Measurements from ENCODE around the gene MYO7B. TPM values are rescaled to one million over a fixed set of nuclear protein-coding genes. Genes with fewer than 3 reads are reported as not detected.
A peak's percentile ranks its signal among the peaks of the same experiment; 100 is the strongest.

MYO7B gene
- total and polyA plus RNA-seq, 7 experiments from 2014 or later = 0.29 to 5.9 (median 1.3) TPM; not detected in 4

DNA sequence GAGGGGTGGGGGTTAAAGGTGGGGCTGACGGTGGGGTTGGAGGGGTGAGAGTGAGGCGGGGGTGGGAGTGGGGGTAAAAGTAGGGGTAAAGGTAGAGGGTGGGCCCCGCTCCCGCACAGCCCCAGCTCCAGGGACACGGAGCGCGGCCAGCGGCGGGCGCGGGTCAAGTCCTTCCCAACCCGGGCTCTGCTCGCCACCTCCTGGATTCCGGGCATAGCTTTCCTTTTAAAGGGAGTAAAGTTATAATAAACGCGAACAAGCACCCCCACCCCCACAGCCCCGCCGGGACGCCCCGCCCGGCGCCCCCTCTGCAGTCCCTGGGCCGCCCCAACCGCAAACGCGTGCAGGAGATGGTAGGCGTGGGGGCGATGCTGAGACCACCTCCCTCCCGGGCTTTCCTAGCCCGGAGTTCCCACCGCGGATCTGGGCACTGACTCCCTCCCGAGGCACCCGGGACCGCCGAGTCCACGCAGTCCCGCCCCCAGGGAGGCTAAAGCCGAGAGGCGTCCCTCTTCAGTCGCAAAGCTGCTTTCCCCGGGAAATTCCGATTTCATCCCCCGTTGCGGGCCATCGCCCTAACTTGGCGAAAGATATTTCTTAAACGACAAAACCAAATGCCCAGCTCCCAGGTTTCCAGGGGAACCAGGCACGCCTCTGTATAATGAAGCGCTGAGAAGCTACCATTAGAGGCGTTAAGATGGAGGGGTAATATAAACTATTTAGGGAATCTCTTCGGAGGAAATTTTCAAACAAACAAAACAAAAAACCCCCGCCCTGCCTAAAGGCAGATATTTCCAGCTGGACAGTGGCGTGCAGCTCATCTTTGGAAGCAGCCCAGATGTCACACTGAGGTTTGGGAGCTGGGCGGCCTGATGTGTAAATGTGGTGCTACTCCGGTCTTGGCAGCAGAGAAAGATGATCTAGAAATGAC is 140.1 kb downstream of the MYO7B start, which contains the start of gene LIMS2:
Gene LIMS2 (minus strand): TSS at position 200 of the 931 bp plus-strand sequence. CDS start 506 bp downstream, outside the sequence.
- Histone ChIP-seq H3K9me3 (ENCODE audit: control insufficient read depth in 2 of 3, low read length in 3 of 3) (no peaks in the 10 kb centered on the region), H3K27ac (ENCODE audit: low read depth, low read length) (no peak within 1 kb of the TSS), H3K36me3 (ENCODE audit: control insufficient read depth in 2 of 3, insufficient read depth in 3 of 3, low read length in 3 of 3) (no peaks in the 10 kb centered on the region), H3K4me1 (ENCODE audit: control insufficient read depth in 2 of 2, insufficient read depth in 2 of 2, low read length in 2 of 2) (no peaks in the 10 kb centered on the region), H3K4me3 (ENCODE audit: low read length) (peak within 1 kb of the TSS; percentile 20), H3K27me3 (ENCODE audit: control insufficient read depth in 2 of 2, insufficient read depth in 2 of 2, low read length in 2 of 2) (peaks cover 0 to 6% of the 10 kb centered on the region in 2 donors)
- Mint-ChIP-seq H3K4me3 (peak within 1 kb of the TSS; percentile 76 to 87 (median 80)), H3K36me3 (no peaks in the 10 kb centered on the region), H3K4me1 (peaks cover 4 to 13% (median 11%) of the 10 kb centered on the region in 7 donors), H3K9me3 (no peaks in the 10 kb centered on the region), H3K27me3 (peaks cover 51 to 64% (median 56%) of the 10 kb centered on the region in 5 donors), H3K27ac (peak within 1 kb of the TSS in 2 of 9 donors; percentile 50 to 59)
- ATAC-seq (no peak), DNase-seq (no peak)
- CTCF ChIA-PET = interaction anchor here (0.7 kb wide), 1 partner anchor 84 kb away, joined by 5 read pairs; no protein-coding TSS in a partner anchor
- intact Hi-C loops (cut with micrococcal nuclease) = no loop called here
- POLR2A ChIA-PET = interaction anchor here (1.1 kb wide), 1 partner anchor 25 kb away, joined by 4 read pairs; no protein-coding TSS in a partner anchor

DNA sequence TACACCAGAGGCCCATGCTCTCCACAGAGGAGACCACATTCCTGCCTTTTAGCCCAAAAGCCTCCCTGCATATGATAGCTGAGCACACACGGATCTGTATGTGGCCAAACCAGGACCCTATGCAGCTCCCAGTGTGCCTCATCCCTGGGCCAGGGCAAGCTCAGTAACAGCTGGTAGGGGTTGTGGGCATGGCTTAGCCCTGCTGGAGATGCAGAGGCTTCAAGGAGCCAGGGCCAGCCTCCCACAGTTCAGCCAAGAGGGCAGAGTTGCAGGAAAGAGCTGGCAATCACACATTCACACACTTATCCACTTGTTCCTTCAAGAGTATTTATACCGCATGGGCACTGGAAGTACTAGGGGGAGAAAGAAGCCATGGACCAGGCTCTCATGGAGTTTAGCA is 141.4 kb downstream of the MYO7B start:
- intact Hi-C loops (cut with micrococcal nuclease) = no loop called here
- Mint-ChIP-seq H3K27ac (no peak overlapping the region), H3K9me3 (no peaks in the 10 kb centered on the region), H3K36me3 (no peaks in the 10 kb centered on the region), H3K4me1 (peaks cover 7 to 14% (median 11%) of the 10 kb centered on the region in 7 donors), H3K4me3 (peak overlapping the region in 2 of 10 donors; percentile 15 to 74), H3K27me3 (peaks cover 45 to 67% (median 53%) of the 10 kb centered on the region in 5 donors)
- H3K4me1 ChIP-seq (ENCODE audit: control insufficient read depth in 2 of 2, insufficient read depth in 2 of 2, low read length in 2 of 2) = no peaks in the 10 kb centered on the region
- ATAC-seq = no peak
- H3K4me3 ChIP-seq (ENCODE audit: low read length) = no peak overlapping the region
- no peak for DNase-seq
- no peak overlapping the region for H3K27ac ChIP-seq (ENCODE audit: low read depth, low read length)
- no peaks in the 10 kb centered on the region for H3K36me3 ChIP-seq (ENCODE audit: control insufficient read depth in 2 of 3, insufficient read depth in 3 of 3, low read length in 3 of 3)
- ChIA-PET CTCF (interaction anchor here (0.7 kb wide), 1 partner anchor 39 kb away, joined by 3 read pairs; no protein-coding TSS in a partner anchor), POLR2A (no interaction called here)
- H3K27me3 ChIP-seq (ENCODE audit: control insufficient read depth in 2 of 2, insufficient read depth in 2 of 2, low read length in 2 of 2) = peaks cover 0 to 6% of the 10 kb centered on the region in 2 donors
- H3K9me3 ChIP-seq (ENCODE audit: control insufficient read depth in 2 of 3, low read length in 3 of 3) = no peaks in the 10 kb centered on the region

DNA sequence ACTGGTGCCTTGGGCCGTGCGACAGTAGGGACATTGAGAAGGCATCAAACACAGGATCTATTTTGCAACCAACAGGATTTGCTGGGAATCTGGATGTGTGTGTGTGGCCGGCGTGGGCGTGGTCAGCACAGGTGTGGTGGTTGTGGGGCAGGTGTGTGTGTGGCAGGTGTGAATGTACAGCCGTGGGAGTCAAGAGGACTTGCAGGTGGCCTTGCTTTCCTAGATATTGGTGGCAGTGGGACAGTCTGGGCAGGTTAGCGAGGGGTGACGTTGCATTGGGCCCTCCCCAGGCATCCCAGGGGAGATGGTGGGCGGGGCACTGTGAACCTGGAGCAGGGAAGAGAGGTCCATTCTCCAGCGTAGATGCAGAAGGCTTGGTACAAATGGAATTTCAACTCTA is 143.0 kb downstream of the MYO7B start:
- Mint-ChIP-seq H3K9me3 (no peaks in the 10 kb centered on the region), H3K27me3 (peaks cover 30 to 62% (median 40%) of the 10 kb centered on the region in 5 donors), H3K4me1 (peaks cover 9 to 19% (median 14%) of the 10 kb centered on the region in 7 donors), H3K27ac (no peak overlapping the region), H3K36me3 (no peaks in the 10 kb centered on the region), H3K4me3 (no peak overlapping the region)
- H3K9me3 ChIP-seq (ENCODE audit: control insufficient read depth in 2 of 3, low read length in 3 of 3) = no peaks in the 10 kb centered on the region
- CTCF ChIA-PET = no interaction called here
- H3K36me3 ChIP-seq (ENCODE audit: control insufficient read depth in 2 of 3, insufficient read depth in 3 of 3, low read length in 3 of 3) = no peaks in the 10 kb centered on the region
- peaks cover 0 to 6% of the 10 kb centered on the region in 2 donors for H3K27me3 ChIP-seq (ENCODE audit: control insufficient read depth in 2 of 2, insufficient read depth in 2 of 2, low read length in 2 of 2)
- POLR2A ChIA-PET = no interaction called here
- DNase-seq (no peak), ATAC-seq (no peak)
- no peak overlapping the region for H3K4me3 ChIP-seq (ENCODE audit: low read length)
- H3K4me1 ChIP-seq (ENCODE audit: control insufficient read depth in 2 of 2, insufficient read depth in 2 of 2, low read length in 2 of 2) = no peaks in the 10 kb centered on the region
- no peak overlapping the region for H3K27ac ChIP-seq (ENCODE audit: low read depth, low read length)
- intact Hi-C loops (cut with micrococcal nuclease) = no loop called here

- Histone ChIP-seq H3K4me3 (ENCODE audit: low read length) (no peak overlapping the region), H3K36me3 (ENCODE audit: control insufficient read depth in 2 of 3, insufficient read depth in 3 of 3, low read length in 3 of 3) (no peaks in the 10 kb centered on the region), H3K4me1 (ENCODE audit: control insufficient read depth in 2 of 2, insufficient read depth in 2 of 2, low read length in 2 of 2) (no peaks in the 10 kb centered on the region), H3K27me3 (ENCODE audit: control insufficient read depth in 2 of 2, insufficient read depth in 2 of 2, low read length in 2 of 2) (peaks cover 0 to 6% of the 10 kb centered on the region in 2 donors), H3K9me3 (ENCODE audit: control insufficient read depth in 2 of 3, low read length in 3 of 3) (no peaks in the 10 kb centered on the region), H3K27ac (ENCODE audit: low read depth, low read length) (no peak overlapping the region)
- intact Hi-C loops (cut with micrococcal nuclease) = no loop called here
- H3K36me3 Mint-ChIP-seq = no peaks in the 10 kb centered on the region
- H3K4me3 Mint-ChIP-seq = no peak overlapping the region
- ChIA-PET CTCF (no interaction called here), POLR2A (no interaction called here)
- no peaks in the 10 kb centered on the region for H3K9me3 Mint-ChIP-seq
- ATAC-seq (no peak), DNase-seq (no peak)
- peaks cover 26 to 61% (median 35%) of the 10 kb centered on the region in 5 donors for H3K27me3 Mint-ChIP-seq
- no peak overlapping the region for H3K27ac Mint-ChIP-seq
- H3K4me1 Mint-ChIP-seq = peaks cover 9 to 19% (median 14%) of the 10 kb centered on the region in 7 donors
Observed at GRCh38 chr2:127678991-127679390, 143.5 kb downstream of the MYO7B start.

- peaks cover 21 to 56% (median 30%) of the 10 kb centered on the region in 5 donors for H3K27me3 Mint-ChIP-seq
- no peaks in the 10 kb centered on the region for H3K4me1 ChIP-seq (ENCODE audit: control insufficient read depth in 2 of 2, insufficient read depth in 2 of 2, low read length in 2 of 2)
- H3K4me1 Mint-ChIP-seq = peaks cover 5 to 14% (median 10%) of the 10 kb centered on the region in 7 donors
- H3K27ac Mint-ChIP-seq = no peak overlapping the region
- H3K27me3 ChIP-seq (ENCODE audit: control insufficient read depth in 2 of 2, insufficient read depth in 2 of 2, low read length in 2 of 2) = no peaks in the 10 kb centered on the region
- ATAC-seq = no peak
- no peaks in the 10 kb centered on the region for H3K36me3 Mint-ChIP-seq
- intact Hi-C loops (cut with micrococcal nuclease) = no loop called here
- no peak for DNase-seq
- no peaks in the 10 kb centered on the region for H3K9me3 ChIP-seq (ENCODE audit: control insufficient read depth in 2 of 3, low read length in 3 of 3)
- H3K4me3 Mint-ChIP-seq = no peak overlapping the region
- H3K9me3 Mint-ChIP-seq = no peaks in the 10 kb centered on the region
- no peak overlapping the region for H3K27ac ChIP-seq (ENCODE audit: low read depth, low read length)
- no peak overlapping the region for H3K4me3 ChIP-seq (ENCODE audit: low read length)
- ChIA-PET POLR2A (no interaction called here), CTCF (no interaction called here)
- no peaks in the 10 kb centered on the region for H3K36me3 ChIP-seq (ENCODE audit: control insufficient read depth in 2 of 3, insufficient read depth in 3 of 3, low read length in 3 of 3)
Observed at GRCh38 chr2:127679680-127680361, 144.3 kb downstream of the MYO7B start.

- ChIA-PET POLR2A (no interaction called here), CTCF (no interaction called here)
Observed at GRCh38 chr2:127680706-127681287, 145.3 kb downstream of the MYO7B start.

More at GRCh38 chr2:127680706-127681287, 145.3 kb downstream of the MYO7B start:
- no peak for ATAC-seq
- peaks cover 20 to 58% (median 27%) of the 10 kb centered on the region in 5 donors for H3K27me3 Mint-ChIP-seq
- no peaks in the 10 kb centered on the region for H3K36me3 Mint-ChIP-seq
- Histone ChIP-seq H3K4me1 (ENCODE audit: control insufficient read depth in 2 of 2, insufficient read depth in 2 of 2, low read length in 2 of 2) (no peaks in the 10 kb centered on the region), H3K4me3 (ENCODE audit: low read length) (no peak overlapping the region), H3K9me3 (ENCODE audit: control insufficient read depth in 2 of 3, low read length in 3 of 3) (no peaks in the 10 kb centered on the region), H3K27me3 (ENCODE audit: control insufficient read depth in 2 of 2, insufficient read depth in 2 of 2, low read length in 2 of 2) (no peaks in the 10 kb centered on the region), H3K27ac (ENCODE audit: low read depth, low read length) (no peak overlapping the region), H3K36me3 (ENCODE audit: control insufficient read depth in 2 of 3, insufficient read depth in 3 of 3, low read length in 3 of 3) (no peaks in the 10 kb centered on the region)
- peak overlapping the region in 1 of 10 donors; percentile 21 for H3K4me3 Mint-ChIP-seq
- no peak for DNase-seq
- H3K9me3 Mint-ChIP-seq = no peaks in the 10 kb centered on the region
- intact Hi-C loops (cut with micrococcal nuclease) = no loop called here
- peaks cover 2 to 11% (median 7%) of the 10 kb centered on the region in 7 donors for H3K4me1 Mint-ChIP-seq
- no peak overlapping the region for H3K27ac Mint-ChIP-seq
